H1 (cell line): ENCODE results near the gene LAMC3. TPM values are rescaled to one million over a fixed set of nuclear protein-coding genes. Genes with fewer than 3 reads are reported as not detected.

Source experiments
- CTCF ChIA-PET: fragments of 300-600 bp; sonication (Branson Sonifier 250); formaldehyde crosslinking; loops from one replicate; lab custom pipeline; 2021; ENCODE audit not compliant: partially characterized antibody; lab: Charles Lee
- POLR2A ChIA-PET: fragments of 300-600 bp; sonication (Branson Sonifier 250); formaldehyde crosslinking; loops from one replicate; lab custom pipeline; 2021; ENCODE audit warnings: inconsistent platforms; ENCODE audit not compliant: partially characterized antibody; lab: Charles Lee
- DNase-seq, 2 experiments: peaks; one replicate each; pipeline versions ENCODE4 v3.0.0 to v3.0.0-alpha.2; 2010 to 2022; ENCODE audit warnings: low spot score in 2 of 2, low read depth in 1 of 2, mixed read lengths in 1 of 2
- FAIRE-seq: peaks from 2 replicates; lab custom pipeline; 2011; peaks lifted over from hg19 to GRCh38; lab: Jason Lieb, UNC
- H2AFZ ChIP-seq: 2 replicates; pipeline ENCODE4 v1.8.1; 2012; ENCODE audit warnings: low read length, inconsistent platforms
- H2AK5ac ChIP-seq: 2 replicates; pipeline ENCODE4 v1.6.1; 2013; ENCODE audit warnings: low read depth, low read length
- H2BK120ac ChIP-seq: replicated peaks from 2 replicates; pipeline ENCODE3; 2013; ENCODE audit warnings: low read depth, low read length, inconsistent platforms
- H2BK12ac ChIP-seq: 2 replicates; pipeline ENCODE4 v1.6.1; 2013; ENCODE audit warnings: low read depth, low read length
- H2BK15ac ChIP-seq: 2 replicates; pipeline ENCODE4 v1.6.1; 2013; ENCODE audit warnings: low read length
- H2BK20ac ChIP-seq: 2 replicates; pipeline ENCODE4 v1.6.1; 2013; ENCODE audit warnings: low read length
- H2BK5ac ChIP-seq: 2 replicates; pipeline ENCODE4 v1.6.1; 2013; ENCODE audit warnings: low read depth, low read length
- H3K14ac ChIP-seq: 2 replicates; pipeline ENCODE4 v1.6.1; 2013; ENCODE audit warnings: inconsistent platforms; ENCODE audit not compliant: insufficient read length
- H3K18ac ChIP-seq: 2 replicates; pipeline ENCODE4 v1.6.1; 2013; ENCODE audit warnings: low read length; ENCODE audit errors: extremely low read depth
- H3K23ac ChIP-seq: 2 replicates; pipeline ENCODE4 v1.6.1; 2013; ENCODE audit warnings: inconsistent platforms; ENCODE audit not compliant: insufficient read length
- H3K23me2 ChIP-seq: 2 replicates; pipeline ENCODE4 v1.6.1; 2013; ENCODE audit warnings: low read depth, low read length
- H3K27ac ChIP-seq: 2 replicates; pipeline ENCODE4 v1.6.1; 2011; ENCODE audit warnings: low read depth, low read length, inconsistent platforms
- H3K27me3 ChIP-seq, 4 experiments: replicated peaks in 1 of 4; 1 replicate in 1 of 4; 2 replicates in 3 of 4; pipeline versions ENCODE4 v1.6.1 to v1.8.1; 2011 to 2013; ENCODE audit warnings: low read length in 3 of 4, mild to moderate bottlenecking in 3 of 4, inconsistent platforms in 2 of 4, mixed read lengths in 2 of 4, moderate library complexity in 1 of 4; ENCODE audit not compliant: control insufficient read depth in 3 of 4, insufficient read depth in 3 of 4; ENCODE audit errors: extremely low read depth in 1 of 4
- H3K36me3 ChIP-seq, 4 experiments: 2 replicates each; pipeline versions ENCODE4 v1.6.1 to v1.8.1; 2011 to 2013; ENCODE audit warnings: mild to moderate bottlenecking in 4 of 4, low read length in 3 of 4, moderate library complexity in 2 of 4, control low read depth in 1 of 4, inconsistent platforms in 1 of 4; ENCODE audit not compliant: insufficient read depth in 4 of 4, control insufficient read depth in 2 of 4
- H3K4ac ChIP-seq: replicated peaks from 2 replicates; pipeline ENCODE3; 2013; ENCODE audit warnings: low read length, low read depth, mixed read lengths, inconsistent platforms; ENCODE audit not compliant: insufficient read length
- H3K4me1 ChIP-seq, 4 experiments: replicated peaks in 1 of 4; 1 replicate in 1 of 4; 2 replicates in 3 of 4; pipeline versions ENCODE4 v1.6.1 to v1.8.1; 2011 to 2013; ENCODE audit warnings: low read length in 3 of 4, inconsistent platforms in 2 of 4, mixed read lengths in 1 of 4; ENCODE audit not compliant: insufficient read depth in 4 of 4, control insufficient read depth in 3 of 4
- H3K4me2 ChIP-seq, 2 experiments: 2 replicates each; pipeline versions ENCODE4 v1.6.1 to v1.8.1; 2011 to 2013; ENCODE audit warnings: low read depth in 2 of 2, low read length in 2 of 2, control low read depth in 1 of 2, inconsistent platforms in 1 of 2, mild to moderate bottlenecking in 1 of 2; ENCODE audit not compliant: insufficient read depth in 1 of 2
- H3K4me3 ChIP-seq, 4 experiments: fragments of 200-600, 300-600 bp in 1 of 4; sonication (generic), shearing (Covaris generic), sonication (Bioruptor Twin) in 1 of 4; 2 replicates each; pipeline versions ENCODE4 v1.5.1 to v1.8.1; 2011 to 2016; ENCODE audit warnings: low read length in 4 of 4, low read depth in 3 of 4, control low read depth in 2 of 4, inconsistent platforms in 2 of 4, mild to moderate bottlenecking in 2 of 4, mixed read lengths in 1 of 4, moderate library complexity in 1 of 4; ENCODE audit not compliant: insufficient read depth in 2 of 4; ENCODE audit errors: extremely low read depth in 1 of 4
- H3K56ac ChIP-seq: replicated peaks from 2 replicates; pipeline ENCODE3; 2013; ENCODE audit warnings: low read depth, mild to moderate bottlenecking, mixed read lengths, low read length, inconsistent platforms; ENCODE audit not compliant: insufficient read length
- H3K79me1 ChIP-seq: 2 replicates; pipeline ENCODE4 v1.6.1; 2013; ENCODE audit warnings: low read depth, low read length, control low read depth
- H3K79me2 ChIP-seq, 2 experiments: 2 replicates each; pipeline versions ENCODE4 v1.6.1 to v1.8.1; 2012 to 2013; ENCODE audit warnings: low read length in 2 of 2, mild to moderate bottlenecking in 2 of 2, inconsistent platforms in 1 of 2; ENCODE audit not compliant: insufficient read depth in 2 of 2, control insufficient read depth in 1 of 2
- H3K9ac ChIP-seq, 4 experiments: replicated peaks in 1 of 4; 1 replicate in 1 of 4; 2 replicates in 3 of 4; pipeline versions ENCODE4 v1.6.1 to v1.8.1; 2011 to 2013; ENCODE audit warnings: low read depth in 3 of 4, low read length in 3 of 4, control low read depth in 2 of 4, mild to moderate bottlenecking in 2 of 4, moderate library complexity in 2 of 4, inconsistent platforms in 1 of 4; ENCODE audit errors: extremely low read depth in 1 of 4
- H3K9me3 ChIP-seq, 2 experiments: 2 replicates each; pipeline versions ENCODE4 v1.6.1 to v1.8.1; 2012 to 2013; ENCODE audit warnings: mild to moderate bottlenecking in 2 of 2, moderate library complexity in 2 of 2, control low read depth in 1 of 2, inconsistent platforms in 1 of 2, low read depth in 1 of 2, low read length in 1 of 2, mixed read lengths in 1 of 2; ENCODE audit not compliant: insufficient read depth in 2 of 2
- H4K20me1 ChIP-seq, 2 experiments: replicated peaks in 1 of 2; 2 replicates each; pipeline versions ENCODE3 to v1.8.1; 2011 to 2013; ENCODE audit warnings: inconsistent platforms in 2 of 2, low read length in 2 of 2, mild to moderate bottlenecking in 1 of 2; ENCODE audit not compliant: insufficient read depth in 2 of 2, control insufficient read depth in 1 of 2
- H4K5ac ChIP-seq: 2 replicates; pipeline ENCODE4 v1.6.1; 2013; ENCODE audit warnings: low read length, low read depth, mixed read lengths, inconsistent platforms; ENCODE audit not compliant: insufficient read length
- H4K8ac ChIP-seq: 2 replicates; pipeline ENCODE4 v1.8.0; 2013; ENCODE audit warnings: mild to moderate bottlenecking, moderate library complexity, low read length, inconsistent platforms; ENCODE audit not compliant: insufficient read depth; ENCODE audit errors: extremely low read depth
- H4K91ac ChIP-seq: replicated peaks from 2 replicates; pipeline ENCODE3; 2013; ENCODE audit warnings: low read length, mixed read lengths, inconsistent platforms; ENCODE audit not compliant: insufficient read length
- CBX5 ChIP-seq: fragments of 300-800, 300-1000 bp; sonication (generic); IDR thresholded peaks from 2 replicates; pipeline ENCODE4 v1.7.1; 2016; ENCODE audit warnings: antibody characterized with exemption, low read length, low read depth
- CTBP2 ChIP-seq: IDR thresholded peaks from 2 replicates; pipeline ENCODE4 v1.7.0; 2011; ENCODE audit warnings: borderline replicate concordance, mild to moderate bottlenecking, moderate library complexity, mixed read lengths, low read length; ENCODE audit not compliant: insufficient read depth, insufficient read length
- EGR1 ChIP-seq: IDR thresholded peaks from 2 replicates; pipeline ENCODE4 v1.6.1; 2011; ENCODE audit warnings: low read depth, low read length, borderline replicate concordance
- GTF2F1 ChIP-seq: IDR thresholded peaks from 2 replicates; pipeline ENCODE4 v1.6.1; 2012; ENCODE audit warnings: low read depth, low read length, improper control_type of control experiment, borderline replicate concordance
- HDAC2 ChIP-seq, 2 experiments: fragments of 300-600 bp in 1 of 2; sonication (generic) in 1 of 2; IDR thresholded peaks; 2 replicates each; pipeline ENCODE4 v1.6.1; 2011 to 2012; ENCODE audit warnings: low read depth in 2 of 2, low read length in 2 of 2, mild to moderate bottlenecking in 2 of 2, moderate library complexity in 2 of 2, borderline replicate concordance in 1 of 2, inconsistent platforms in 1 of 2
- HDAC6 ChIP-seq: IDR thresholded peaks from one replicate; pipeline ENCODE4 v1.7.1; 2012; ENCODE audit warnings: low read depth, mild to moderate bottlenecking, inconsistent platforms, low read length, moderate library complexity
- WGBS, 2 experiments: shearing (Covaris generic) in 1 of 2; methylation state at CpG; one replicate each; pipeline versions ENCODE4 v1.1.6 to v1.1.7; 2013 to 2015; ENCODE audit warnings: low lambda C conversion rate in 2 of 2, mixed read lengths in 2 of 2, inconsistent platforms in 1 of 2, low coverage in 1 of 2, missing lambda C conversion rate in 1 of 2; ENCODE audit not compliant: insufficient replicate concordance in 2 of 2, insufficient coverage in 1 of 2, insufficient read length in 1 of 2; ENCODE audit errors: extremely low coverage in 1 of 2, missing lambda C conversion rate in 1 of 2; 5-methylcytosine and 5-hydroxymethylcytosine counted together
- polyA plus RNA-seq, 7 experiments: library from polyadenylated mRNA; depleted of rRNA in 3 of 7; stranded (reverse) in 5 of 7; unstranded in 2 of 7; fragments of >200 nt in 5 of 7; fragments of 200-250 nt in 2 of 7; gene quantifications; 1 replicate in 5 of 7; 2 replicates in 1 of 7; 4 replicates in 1 of 7; pipeline versions ENCODE4 v1.2.1 to v1.2.3, GENCODE V29; 2011 to 2013; ENCODE audit warnings: missing spikeins in 2 of 7, mixed read lengths in 2 of 7
- total RNA-seq: library from RNA; stranded (reverse); fragmentation: NEBNext Ultra II Directional; extraction: Animal tissue kit (Norgen Biotek cat#: 25700); gene quantifications from 2 replicates; pipeline ENCODE4 v1.2.1, GENCODE V29; 2021
- TF ChIP-seq, protein P1 (sequence below): IDR thresholded peaks from 2 replicates; pipeline ENCODE4 v1.6.1; 2012; ENCODE audit warnings: low read length, inconsistent platforms

LAMC3 gene
- total and polyA plus RNA-seq, 2 of the 8 experiments (the other 6 are each of a cell fraction or from before 2014, with no cell fraction given), result 9.3 to 12.3 TPM

DNA sequence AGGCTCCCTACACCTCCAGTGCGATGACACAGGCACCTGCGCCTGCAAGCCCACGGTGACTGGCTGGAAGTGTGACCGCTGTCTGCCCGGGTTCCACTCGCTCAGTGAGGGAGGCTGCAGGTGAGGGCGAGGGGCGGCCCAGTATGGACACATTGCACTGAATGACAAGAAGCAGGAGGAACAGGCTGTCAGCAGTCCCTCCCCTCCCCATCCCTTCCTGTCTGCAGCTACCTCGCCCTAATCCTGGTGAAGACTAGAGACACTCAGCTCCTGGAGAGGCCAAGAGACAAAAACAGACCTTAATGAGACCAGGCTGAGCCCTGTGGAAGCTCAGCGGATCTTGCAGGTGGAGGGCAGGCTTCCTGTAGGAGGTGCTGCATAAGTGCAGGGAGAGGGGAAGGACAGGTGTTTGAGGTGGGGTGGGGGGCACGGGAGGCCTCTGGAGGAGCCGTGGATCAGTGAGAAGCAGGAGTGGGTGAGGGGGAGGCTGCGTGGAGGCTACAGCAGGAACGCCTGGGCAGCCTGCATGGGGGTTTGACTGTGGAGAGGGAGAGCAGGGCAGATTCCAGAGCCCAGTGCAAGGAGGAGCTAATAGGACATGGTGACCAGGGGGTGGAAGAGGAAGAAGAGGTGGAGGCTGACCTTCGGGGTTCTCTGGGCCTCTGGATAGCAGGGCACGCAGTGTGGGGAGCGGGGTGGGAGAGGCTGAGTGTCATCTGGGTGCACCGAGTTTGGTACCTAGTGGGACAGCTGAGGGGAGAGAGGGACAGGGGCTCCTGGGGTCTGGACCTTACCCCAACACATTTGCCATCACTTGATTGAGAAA is 30.4 kb downstream of the LAMC3 start:
- H3K4me1 ChIP-seq, result no peaks in the 10 kb centered on the region; a peak in 2 of 7 replicates
- POLR2A ChIA-PET, result no interaction called here
- H2BK20ac ChIP-seq, result no peak overlapping the region
- H4K20me1 ChIP-seq, result peaks cover 0 to 3% of the 10 kb centered on the region in 2 experiments
- no peak overlapping the region for H3K4me2 ChIP-seq
- H3K27ac ChIP-seq, result no peak overlapping the region
- H3K4me3 ChIP-seq, result no peak overlapping the region
- H2BK120ac ChIP-seq, result no peak overlapping the region
- no peak overlapping the region; the same call in 1 of the 2 replicates for H3K18ac ChIP-seq
- no peak overlapping the region for H3K23ac ChIP-seq
- H3K23me2 ChIP-seq, result no peaks in the 10 kb centered on the region; the same call in 1 of the 2 replicates
- H3K14ac ChIP-seq, result no peak overlapping the region
- H3K9me3 ChIP-seq, result no peaks in the 10 kb centered on the region
- H3K79me1 ChIP-seq, result no peaks in the 10 kb centered on the region
- no peak overlapping the region for H4K91ac ChIP-seq
- H3K27me3 ChIP-seq, result no peaks in the 10 kb centered on the region
- no peak overlapping the region for H2AFZ ChIP-seq
- H2BK12ac ChIP-seq, result no peak overlapping the region
- H2AK5ac ChIP-seq, result no peak overlapping the region
- no peaks in the 10 kb centered on the region for H3K79me2 ChIP-seq
- FAIRE-seq (no peak), DNase-seq (no peak)
- no peak overlapping the region for H3K9ac ChIP-seq
- no peak overlapping the region for H2BK15ac ChIP-seq
- H2BK5ac ChIP-seq, result 0 out of 2 replicates have a peak overlapping the region, but pooled peaks have one; percentile 26
- H3K56ac ChIP-seq, result no peak overlapping the region
- CTCF ChIA-PET, result interaction anchor here (0.7 to 6.9 kb wide), 12 partner anchors 7 to 173 kb away, joined by 3 to 52 read pairs (median 5); no protein-coding TSS in a partner anchor
- no peak overlapping the region for H3K4ac ChIP-seq
- H3K36me3 ChIP-seq, result peaks cover 0 to 3% (median 0%) of the 10 kb centered on the region in 4 experiments; a peak in 3 of 8 replicates
- no peak overlapping the region for H4K5ac ChIP-seq
- H4K8ac ChIP-seq, result no peak overlapping the region
- WGBS, 2 experiments, result 86% methylated on average over 15 of the region's 18 CpGs; no CpG with 5 or more reads in 1 of the 2 experiments
- TF ChIP-seq, protein P1, sequence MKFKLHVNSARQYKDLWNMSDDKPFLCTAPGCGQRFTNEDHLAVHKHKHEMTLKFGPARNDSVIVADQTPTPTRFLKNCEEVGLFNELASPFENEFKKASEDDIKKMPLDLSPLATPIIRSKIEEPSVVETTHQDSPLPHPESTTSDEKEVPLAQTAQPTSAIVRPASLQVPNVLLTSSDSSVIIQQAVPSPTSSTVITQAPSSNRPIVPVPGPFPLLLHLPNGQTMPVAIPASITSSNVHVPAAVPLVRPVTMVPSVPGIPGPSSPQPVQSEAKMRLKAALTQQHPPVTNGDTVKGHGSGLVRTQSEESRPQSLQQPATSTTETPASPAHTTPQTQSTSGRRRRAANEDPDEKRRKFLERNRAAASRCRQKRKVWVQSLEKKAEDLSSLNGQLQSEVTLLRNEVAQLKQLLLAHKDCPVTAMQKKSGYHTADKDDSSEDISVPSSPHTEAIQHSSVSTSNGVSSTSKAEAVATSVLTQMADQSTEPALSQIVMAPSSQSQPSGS, result no peak
- no peak for TF ChIP-seq GTF2F1
- no peak for TF ChIP-seq HDAC6
- TF ChIP-seq HDAC2 (IDR thresholded peaks at IDR 0.05; ENCODE audit: borderline replicate concordance in 1 of 2, low read depth in 2 of 2, low read length in 2 of 2), result no peak
- no peak for TF ChIP-seq CBX5
- TF ChIP-seq EGR1, result no peak
- no peak for TF ChIP-seq CTBP2
